ENCODE results near the gene NCR2.

The NCR2 gene

DNA sequence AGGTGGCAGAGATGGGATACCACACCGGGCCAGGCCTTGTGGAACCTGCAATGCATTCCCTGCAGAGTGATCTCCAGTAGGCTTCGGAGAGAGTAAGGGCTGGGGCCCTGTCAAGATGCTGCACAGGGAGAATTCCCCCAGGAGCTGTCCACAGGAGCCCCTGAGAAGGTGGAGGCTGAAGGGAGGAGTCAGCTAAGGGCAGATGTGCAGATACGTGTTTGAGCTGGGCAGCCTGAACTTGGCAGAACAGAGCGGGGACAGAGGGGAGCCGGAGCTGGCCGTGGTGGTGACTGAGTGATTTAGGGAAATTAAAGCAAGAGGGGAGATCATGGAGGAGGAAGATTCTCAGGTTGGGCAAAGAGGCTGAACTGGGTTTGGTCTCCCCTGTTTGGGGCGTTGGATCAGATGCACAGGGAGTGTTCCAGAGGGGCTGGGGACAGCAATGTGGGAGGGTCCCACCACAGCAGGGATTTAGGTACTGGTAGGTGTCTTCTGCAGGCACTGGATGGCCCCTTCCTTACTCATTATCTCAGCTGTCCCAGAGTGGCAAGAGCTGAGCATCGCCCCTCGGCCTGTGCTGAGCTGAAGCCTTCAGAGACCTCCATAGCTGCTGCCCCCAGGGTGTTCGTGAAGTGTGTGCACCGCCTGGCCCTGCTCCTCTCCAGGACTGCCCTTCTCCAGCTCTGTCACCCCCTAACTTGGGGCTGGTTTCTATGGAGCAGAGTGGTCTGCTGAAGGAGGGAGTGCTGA is 3.8 kb upstream of the NCR2 start:
- DNase-seq: no peak

DNA sequence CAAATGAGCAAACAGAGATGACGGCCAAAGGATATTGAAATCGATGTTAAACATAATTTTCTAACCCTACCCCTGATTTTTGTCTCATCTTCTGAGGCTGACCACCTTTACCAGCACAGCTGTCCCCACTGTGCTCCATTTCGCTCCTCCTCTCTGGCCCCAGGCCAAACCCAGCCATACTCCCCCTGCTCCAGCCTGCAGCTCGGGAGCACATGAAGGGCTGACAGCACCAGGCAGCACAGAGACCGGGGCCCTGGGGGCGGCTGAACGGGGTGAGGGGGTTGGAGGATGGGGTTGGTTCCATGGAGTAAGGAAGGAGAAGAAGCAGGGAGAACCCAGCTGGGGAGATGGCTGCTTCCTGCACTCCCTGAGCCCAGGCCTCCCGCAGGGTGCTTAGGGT is 3.2 kb upstream of the NCR2 start:
- DNase-seq: no peak

- no peak for DNase-seq
Observed at GRCh38 chr6:41332842-41333736, 2.3 kb upstream of the NCR2 start.

GRCh38 chr6:41334482-41335040 is 847 bp upstream of the NCR2 start:
- DNase-seq: no peak

DNA sequence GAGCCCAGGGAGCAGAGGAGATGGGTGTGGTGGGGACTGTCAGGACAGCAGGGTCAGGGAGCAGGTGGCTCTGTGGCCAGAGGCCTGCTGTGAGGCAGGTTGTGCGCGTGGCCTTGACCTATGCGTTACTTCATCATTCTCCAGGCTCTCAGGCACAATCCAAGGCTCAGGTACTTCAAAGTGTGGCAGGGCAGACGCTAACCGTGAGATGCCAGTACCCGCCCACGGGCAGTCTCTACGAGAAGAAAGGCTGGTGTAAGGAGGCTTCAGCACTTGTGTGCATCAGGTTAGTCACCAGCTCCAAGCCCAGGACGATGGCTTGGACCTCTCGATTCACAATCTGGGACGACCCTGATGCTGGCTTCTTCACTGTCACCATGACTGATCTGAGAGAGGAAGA is 535 bp downstream of the NCR2 start:
- no peak for DNase-seq

GRCh38 chr6:41336824-41337223 is 1.4 kb downstream of the NCR2 start:
- DNase-seq: peak; percentile 12

GRCh38 chr6:41337709-41338108 is 2.3 kb downstream of the NCR2 start:
- no peak for DNase-seq

DNA sequence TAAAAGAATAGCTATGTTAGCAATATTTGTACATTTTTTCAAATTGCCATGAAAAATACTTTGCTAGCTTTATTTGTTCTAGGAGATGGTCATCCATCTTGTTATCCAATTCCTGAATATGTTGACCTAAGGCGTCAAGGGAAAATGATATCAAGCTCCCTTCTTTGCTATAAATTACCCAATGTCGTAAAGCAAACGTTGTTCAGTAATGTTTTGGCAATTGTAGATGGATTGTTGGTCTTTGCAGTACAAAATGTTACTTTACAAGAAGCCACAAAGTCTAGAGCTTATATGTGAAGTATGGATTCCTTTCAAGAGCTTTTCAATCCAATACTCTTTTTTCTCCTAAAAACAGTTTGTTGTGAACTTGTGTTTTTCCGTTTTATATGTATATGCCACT is 3.3 kb downstream of the NCR2 start:
- DNase-seq: no peak

- DNase-seq: no peak
Observed at GRCh38 chr6:41341580-41341979, 6.2 kb downstream of the NCR2 start.

DNA sequence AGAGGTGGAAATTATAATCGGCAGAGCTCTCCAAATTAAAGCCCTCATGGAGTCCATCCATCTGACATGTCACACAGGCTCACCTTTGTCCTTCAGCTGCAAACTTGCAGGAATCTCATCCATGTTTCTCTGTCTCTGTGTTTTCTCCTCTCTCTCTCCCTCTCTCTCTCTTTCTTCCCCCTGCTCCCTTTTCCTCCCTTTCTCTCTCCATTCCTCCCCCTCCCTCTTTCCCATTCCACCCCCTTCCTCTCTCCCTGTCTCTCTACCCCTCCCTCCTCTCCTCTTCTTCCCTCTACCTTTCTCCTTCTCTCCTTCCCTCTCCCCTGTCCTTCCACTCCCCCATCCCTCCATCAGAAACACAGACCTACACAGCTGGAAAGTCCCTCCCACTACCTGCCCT is 6.8 kb downstream of the NCR2 start:
- no peak for DNase-seq

DNA sequence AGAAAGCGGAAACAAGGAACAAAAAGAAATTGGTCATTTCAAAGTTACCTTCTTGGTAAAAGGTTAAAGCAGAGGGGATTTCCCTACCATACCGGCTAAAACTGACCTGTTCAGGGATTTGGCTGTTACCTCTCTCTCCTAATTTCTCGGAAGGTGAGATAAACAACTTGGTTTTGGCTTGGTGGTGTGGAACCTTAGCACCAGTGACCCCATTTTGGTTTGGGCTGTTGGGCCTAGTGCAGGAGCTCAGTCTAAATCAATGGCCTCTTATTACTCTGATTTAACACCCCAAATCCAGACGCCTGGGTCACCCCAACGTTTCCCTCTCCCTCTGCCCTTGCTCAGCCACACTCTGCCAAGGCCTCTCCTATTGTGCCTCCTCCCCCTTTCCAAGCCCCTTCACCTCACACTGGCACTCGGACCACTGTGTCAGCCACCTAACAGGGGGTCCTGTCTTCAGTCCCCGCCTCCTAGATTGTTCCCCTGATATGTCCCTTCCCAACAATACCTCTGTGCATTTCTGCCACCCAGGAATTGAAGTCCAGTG is 8.3 kb downstream of the NCR2 start:
- DNase-seq: no peak

DNA sequence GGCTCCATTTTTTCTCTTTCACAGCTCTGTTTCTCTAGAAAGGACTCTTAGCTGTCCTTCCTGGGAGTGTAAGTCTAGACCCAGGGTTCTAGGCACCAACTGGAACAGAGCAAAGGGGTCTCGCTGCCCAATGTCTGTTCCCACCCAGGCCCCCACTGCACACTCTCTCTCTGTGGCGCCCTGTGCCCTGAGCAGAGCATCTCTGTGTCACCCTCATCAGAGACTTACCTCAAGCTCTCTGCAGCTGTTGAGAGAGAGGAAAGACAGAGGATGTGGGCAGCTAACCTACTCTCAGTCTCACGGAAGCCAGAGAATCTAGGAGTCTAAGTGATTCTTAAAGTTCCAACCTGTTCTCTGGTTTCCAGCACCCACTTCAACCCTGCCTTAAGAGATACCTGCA is 9.5 kb downstream of the NCR2 start:
- DNase-seq: no peak

- no peak for DNase-seq
Observed at GRCh38 chr6:41345901-41346300, 10.5 kb downstream of the NCR2 start.

DNA sequence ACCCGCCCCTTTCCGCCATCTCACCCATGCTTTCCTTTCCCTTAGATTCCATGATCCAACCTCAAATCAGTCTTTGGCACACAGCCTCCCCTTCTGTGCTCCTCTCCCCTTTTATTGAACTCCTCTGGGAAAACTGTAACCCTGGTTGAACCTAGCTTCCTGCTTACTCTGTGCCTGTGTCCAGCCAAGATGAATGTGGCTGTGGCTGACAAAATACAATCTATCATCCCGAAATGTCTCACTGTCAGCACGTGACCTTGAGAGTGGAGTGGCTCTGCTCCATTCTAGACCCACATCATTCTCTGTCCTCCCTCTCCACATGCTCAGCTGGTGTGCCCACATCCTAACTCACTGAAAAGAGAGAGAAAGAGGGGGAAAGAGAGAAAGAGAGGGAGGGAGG is 11.0 kb downstream of the NCR2 start:
- no peak for DNase-seq

DNA sequence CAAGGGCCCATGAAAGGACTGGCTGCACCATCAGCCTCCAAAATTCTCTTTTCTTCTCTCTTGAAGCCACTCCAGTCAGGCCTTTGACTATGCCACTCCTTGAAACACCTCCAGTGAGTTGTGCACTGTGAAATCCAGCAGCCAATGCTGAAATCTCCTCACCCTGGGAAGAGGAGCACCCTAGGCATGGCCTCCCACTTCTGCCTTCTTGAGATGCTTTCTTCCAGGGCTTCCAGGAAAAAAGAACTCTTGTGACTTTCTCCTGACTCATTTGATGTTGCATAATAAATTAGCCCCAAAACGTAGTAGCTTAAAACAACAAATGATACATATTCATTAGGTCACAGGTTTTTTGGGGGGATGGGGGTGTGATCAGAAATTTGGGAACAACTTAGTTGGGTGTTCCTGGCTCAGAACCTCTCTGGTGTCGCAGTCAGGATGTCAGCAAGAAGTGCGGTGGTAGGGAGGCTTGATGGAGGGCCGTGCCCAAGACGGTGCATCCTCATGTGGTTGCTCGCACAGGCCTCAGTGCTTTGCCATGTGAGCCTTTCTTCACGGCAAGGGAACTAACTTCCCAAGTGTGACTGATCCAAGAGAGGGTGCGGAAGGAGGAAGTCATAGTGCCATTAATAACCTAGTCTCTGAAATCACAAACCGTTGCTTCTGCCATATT is 12.1 kb downstream of the NCR2 start:
- DNase-seq: no peak

DNA sequence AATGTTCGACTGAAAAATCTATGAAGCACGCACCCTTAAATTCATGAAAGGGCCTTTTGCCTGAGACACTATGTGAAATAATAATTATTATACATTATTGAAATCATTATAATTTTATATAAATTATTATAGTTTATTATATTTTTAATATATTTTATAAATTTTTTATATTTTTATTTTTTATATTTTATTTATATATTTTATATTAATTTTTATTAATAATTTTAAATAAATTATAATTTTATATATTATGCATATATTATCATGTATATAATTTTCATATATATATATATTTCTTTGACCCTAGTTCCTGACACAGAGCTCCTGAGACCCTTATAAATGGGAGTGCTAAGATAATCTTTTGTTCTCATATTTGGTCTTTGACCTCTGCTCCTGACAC is 13.5 kb downstream of the NCR2 start:
- no peak for DNase-seq

DNA sequence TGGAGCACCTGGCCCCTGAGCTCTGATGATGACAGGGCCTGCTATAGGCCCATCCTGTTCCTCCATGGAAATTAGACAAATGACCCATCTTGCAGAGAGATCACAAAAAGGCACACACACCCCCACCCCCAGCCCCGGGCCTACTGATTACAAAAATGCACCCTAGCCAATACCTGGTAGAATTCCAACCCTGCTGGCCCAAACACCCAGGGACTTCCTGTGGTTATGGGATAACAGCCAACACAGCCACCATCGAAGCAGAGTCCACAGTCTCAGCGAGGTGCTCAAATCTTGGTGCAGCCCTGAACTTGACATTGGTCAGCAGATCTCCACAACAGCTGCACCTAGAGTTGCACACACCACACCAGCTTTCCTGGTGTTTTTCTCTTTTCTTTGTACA is 17.0 kb downstream of the NCR2 start:
- DNase-seq: no peak

- no peak for DNase-seq
Observed at GRCh38 chr6:41352907-41353306, 17.5 kb downstream of the NCR2 start.

GRCh38 chr6:41353333-41353732 is 17.9 kb downstream of the NCR2 start:
- DNase-seq: no peak

DNA sequence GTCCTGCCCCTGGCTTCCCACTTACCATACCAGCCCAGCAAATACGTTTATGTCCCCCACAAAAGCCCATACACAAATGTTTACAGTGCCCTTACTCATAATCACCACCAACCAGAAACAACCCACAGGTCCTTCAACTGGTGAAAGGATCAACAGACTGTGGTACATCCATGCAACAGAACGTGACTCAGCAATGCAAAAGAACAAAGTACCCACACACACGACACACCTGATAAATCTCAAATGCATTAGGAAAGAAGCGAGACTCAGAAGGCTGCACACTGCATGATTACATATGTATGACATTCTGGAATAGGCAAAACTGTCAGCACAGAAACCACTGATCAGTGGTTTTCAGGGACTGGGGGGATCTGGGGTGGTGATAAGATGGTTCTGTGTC is 20.5 kb downstream of the NCR2 start:
- no peak for DNase-seq

DNA sequence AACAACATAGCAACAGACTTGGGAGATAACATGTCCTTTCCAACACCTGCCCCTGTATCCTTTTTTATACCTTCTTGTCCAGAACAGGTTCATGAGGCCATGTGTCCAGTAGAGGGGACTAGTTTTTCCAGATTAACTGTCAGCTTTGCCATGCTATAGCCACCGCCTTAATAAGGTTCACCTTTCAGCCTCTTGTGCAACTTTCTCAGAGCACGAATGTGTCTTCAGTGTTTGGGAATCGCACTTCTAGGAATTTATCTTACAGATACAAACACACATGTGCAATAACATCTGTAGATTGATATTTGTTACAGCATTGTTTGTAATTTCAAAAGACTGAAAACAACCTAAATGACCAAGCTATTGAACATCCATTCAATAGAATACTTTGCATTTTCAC is 21.4 kb downstream of the NCR2 start:
- no peak for DNase-seq

DNA sequence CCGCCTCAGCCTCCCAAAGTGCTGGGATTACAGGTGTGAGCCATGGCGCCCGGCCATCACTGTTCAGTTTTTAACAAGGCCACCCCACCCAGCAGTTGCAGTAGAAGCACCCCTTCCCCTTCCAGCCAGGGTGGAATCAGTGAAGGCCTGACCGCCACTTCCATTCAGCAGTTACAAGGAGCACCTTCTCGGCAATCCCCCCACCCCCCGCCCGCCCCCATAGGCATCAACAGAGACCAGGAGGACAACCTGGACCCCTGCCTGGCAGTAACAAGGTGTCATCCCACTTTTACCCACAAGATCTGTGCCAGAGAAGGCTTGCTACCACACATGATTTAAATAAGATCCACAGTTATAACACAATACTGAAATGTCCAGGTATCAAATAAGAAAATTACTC is 23.1 kb downstream of the NCR2 start:
- no peak for DNase-seq

- DNase-seq: no peak
Observed at GRCh38 chr6:41359617-41360313, 24.4 kb downstream of the NCR2 start.

Data from NCI-H1105 (cell line).